ENCODE measurements around the gene B3GALT5.

B3GALT5 gene

DNA sequence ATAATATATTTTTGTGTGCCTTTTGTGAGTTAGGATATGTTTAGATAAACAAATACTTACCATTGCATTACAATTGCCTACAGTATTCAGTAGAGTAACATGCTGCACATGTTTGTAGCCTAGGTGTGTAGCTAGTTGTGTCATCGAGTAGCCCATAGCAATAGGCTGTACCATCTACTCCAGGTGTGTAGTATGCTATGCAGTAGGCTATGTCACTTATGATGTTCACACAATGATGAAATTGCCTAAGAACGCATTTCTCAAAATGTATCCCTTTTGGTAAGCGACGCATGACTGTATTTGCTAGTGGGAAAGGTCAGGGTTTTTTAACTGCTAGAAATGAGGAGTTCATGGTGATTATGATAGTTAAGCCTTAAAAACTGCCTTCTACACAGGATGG lies 30.0 kb upstream of the B3GALT5 start:
- TF ChIP-seq TAF1 (IDR thresholded peaks at IDR 0.05; ENCODE audit: borderline replicate concordance, insufficient read depth, low read length): no peak
- no peak for TF ChIP-seq POLR2AphosphoS5 (IDR thresholded peaks at IDR 0.05; ENCODE audit: low read depth, low read length)
- TF ChIP-seq FOXP2 (optimal IDR thresholded peaks at IDR 0.05; ENCODE audit: borderline replicate concordance, extremely low read depth, extremely low read length, insufficient read depth): no peak
- TF ChIP-seq SIN3A (IDR thresholded peaks at IDR 0.05; ENCODE audit: borderline replicate concordance, insufficient read depth, low read length): no peak
- TF ChIP-seq, protein P1, sequence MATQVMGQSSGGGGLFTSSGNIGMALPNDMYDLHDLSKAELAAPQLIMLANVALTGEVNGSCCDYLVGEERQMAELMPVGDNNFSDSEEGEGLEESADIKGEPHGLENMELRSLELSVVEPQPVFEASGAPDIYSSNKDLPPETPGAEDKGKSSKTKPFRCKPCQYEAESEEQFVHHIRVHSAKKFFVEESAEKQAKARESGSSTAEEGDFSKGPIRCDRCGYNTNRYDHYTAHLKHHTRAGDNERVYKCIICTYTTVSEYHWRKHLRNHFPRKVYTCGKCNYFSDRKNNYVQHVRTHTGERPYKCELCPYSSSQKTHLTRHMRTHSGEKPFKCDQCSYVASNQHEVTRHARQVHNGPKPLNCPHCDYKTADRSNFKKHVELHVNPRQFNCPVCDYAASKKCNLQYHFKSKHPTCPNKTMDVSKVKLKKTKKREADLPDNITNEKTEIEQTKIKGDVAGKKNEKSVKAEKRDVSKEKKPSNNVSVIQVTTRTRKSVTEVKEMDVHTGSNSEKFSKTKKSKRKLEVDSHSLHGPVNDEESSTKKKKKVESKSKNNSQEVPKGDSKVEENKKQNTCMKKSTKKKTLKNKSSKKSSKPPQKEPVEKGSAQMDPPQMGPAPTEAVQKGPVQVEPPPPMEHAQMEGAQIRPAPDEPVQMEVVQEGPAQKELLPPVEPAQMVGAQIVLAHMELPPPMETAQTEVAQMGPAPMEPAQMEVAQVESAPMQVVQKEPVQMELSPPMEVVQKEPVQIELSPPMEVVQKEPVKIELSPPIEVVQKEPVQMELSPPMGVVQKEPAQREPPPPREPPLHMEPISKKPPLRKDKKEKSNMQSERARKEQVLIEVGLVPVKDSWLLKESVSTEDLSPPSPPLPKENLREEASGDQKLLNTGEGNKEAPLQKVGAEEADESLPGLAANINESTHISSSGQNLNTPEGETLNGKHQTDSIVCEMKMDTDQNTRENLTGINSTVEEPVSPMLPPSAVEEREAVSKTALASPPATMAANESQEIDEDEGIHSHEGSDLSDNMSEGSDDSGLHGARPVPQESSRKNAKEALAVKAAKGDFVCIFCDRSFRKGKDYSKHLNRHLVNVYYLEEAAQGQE (IDR thresholded peaks at IDR 0.05; ENCODE audit: insufficient read depth in 1 of 2, low read depth in 2 of 2, low read length in 2 of 2): no peak

DNA sequence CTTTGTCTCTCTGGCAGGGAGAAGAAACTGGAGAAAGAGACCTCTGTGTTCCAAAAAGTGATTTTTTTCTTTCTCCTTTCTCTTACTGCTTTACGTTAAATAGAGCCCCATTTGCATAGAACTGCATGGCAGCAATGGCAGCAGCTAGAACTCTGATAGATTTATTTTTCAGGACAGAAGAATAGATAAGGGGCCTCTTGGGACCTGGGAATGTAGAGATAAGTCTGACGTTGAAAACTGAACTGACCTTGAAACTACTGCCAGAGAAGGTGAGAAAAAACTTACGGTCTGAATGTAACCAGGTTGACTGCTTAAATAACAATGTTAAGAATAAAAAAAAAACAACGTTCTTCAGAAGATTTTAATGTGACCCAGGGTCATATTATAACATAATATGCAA lies 25.4 kb upstream of the B3GALT5 start:
- TF ChIP-seq SIN3A (IDR thresholded peaks at IDR 0.05; ENCODE audit: borderline replicate concordance, insufficient read depth, low read length) (no peak), FOXP2 (optimal IDR thresholded peaks at IDR 0.05; ENCODE audit: borderline replicate concordance, extremely low read depth, extremely low read length, insufficient read depth) (no peak), TAF1 (IDR thresholded peaks at IDR 0.05; ENCODE audit: borderline replicate concordance, insufficient read depth, low read length) (no peak), POLR2AphosphoS5 (IDR thresholded peaks at IDR 0.05; ENCODE audit: low read depth, low read length) (no peak)
- TF ChIP-seq, protein P1 (IDR thresholded peaks at IDR 0.05; ENCODE audit: insufficient read depth in 1 of 2, low read depth in 2 of 2, low read length in 2 of 2): no peak

DNA sequence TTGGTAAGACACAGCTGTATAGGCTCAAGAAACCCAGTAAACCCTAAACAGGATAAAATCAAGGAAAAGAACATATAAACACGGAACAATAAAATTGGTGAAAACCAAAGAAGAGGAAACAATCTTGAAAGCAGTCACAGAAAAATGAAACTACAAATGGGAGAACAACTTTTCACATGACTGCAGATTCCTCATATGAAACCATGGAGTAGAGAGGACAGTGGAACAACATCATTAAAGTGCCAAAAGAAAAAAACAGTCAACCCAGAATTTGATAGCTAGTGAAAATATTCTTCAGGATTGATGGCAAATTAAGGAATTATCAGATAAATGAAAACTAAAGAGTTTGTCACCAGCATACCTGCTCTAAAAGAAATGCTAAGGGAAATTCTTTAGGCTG lies 23.9 kb upstream of the B3GALT5 start:
- TF ChIP-seq, protein P1 (IDR thresholded peaks at IDR 0.05; ENCODE audit: insufficient read depth in 1 of 2, low read depth in 2 of 2, low read length in 2 of 2): no peak
- TF ChIP-seq TAF1 (IDR thresholded peaks at IDR 0.05; ENCODE audit: borderline replicate concordance, insufficient read depth, low read length): no peak
- TF ChIP-seq SIN3A (IDR thresholded peaks at IDR 0.05; ENCODE audit: borderline replicate concordance, insufficient read depth, low read length): no peak
- no peak for TF ChIP-seq FOXP2 (optimal IDR thresholded peaks at IDR 0.05; ENCODE audit: borderline replicate concordance, extremely low read depth, extremely low read length, insufficient read depth)
- no peak for TF ChIP-seq POLR2AphosphoS5 (IDR thresholded peaks at IDR 0.05; ENCODE audit: low read depth, low read length)

DNA sequence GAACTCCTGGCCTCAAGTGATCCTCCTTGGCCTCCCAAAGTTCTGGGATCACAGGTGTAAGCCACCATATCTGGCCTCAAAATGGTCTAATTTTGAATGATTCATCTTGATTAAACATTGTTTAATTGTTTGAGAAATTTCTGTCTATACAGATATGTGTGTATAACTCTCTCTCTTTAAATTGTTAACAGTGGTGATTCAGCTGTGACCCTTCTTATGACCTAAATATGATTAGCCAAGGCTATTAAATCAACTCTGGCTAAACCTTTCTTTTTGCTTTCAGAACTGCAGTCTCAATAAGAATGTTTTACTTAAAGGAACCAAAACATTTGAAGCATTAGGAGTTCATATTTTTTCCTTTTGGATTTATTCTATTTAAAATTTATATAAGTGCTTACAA lies 19.2 kb upstream of the B3GALT5 start:
- TF ChIP-seq FOXP2 (optimal IDR thresholded peaks at IDR 0.05; ENCODE audit: borderline replicate concordance, extremely low read depth, extremely low read length, insufficient read depth) (no peak), SIN3A (IDR thresholded peaks at IDR 0.05; ENCODE audit: borderline replicate concordance, insufficient read depth, low read length) (no peak)

DNA sequence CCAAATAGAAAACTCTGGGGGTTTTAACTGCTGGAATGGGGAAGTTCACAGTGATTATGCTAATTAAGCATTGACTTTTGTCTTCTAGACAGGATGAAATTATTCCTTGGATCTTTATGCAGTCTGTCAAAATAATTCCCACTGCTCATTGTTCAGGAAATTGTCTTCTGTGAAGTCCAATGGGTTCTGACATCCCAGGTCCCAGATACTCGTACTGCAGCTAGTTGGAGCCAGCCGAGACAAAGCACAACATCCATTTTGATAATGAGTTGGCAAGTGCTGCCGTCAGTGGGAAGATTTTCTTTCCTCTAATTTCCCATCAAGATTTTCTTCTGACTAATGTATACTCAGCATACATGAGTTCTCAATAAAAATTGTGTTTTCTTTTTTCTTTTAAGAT lies 17.3 kb upstream of the B3GALT5 start:
- TF ChIP-seq SIN3A (IDR thresholded peaks at IDR 0.05; ENCODE audit: borderline replicate concordance, insufficient read depth, low read length): no peak
- TF ChIP-seq FOXP2 (optimal IDR thresholded peaks at IDR 0.05; ENCODE audit: borderline replicate concordance, extremely low read depth, extremely low read length, insufficient read depth): no peak
- TF ChIP-seq TAF1 (IDR thresholded peaks at IDR 0.05; ENCODE audit: borderline replicate concordance, insufficient read depth, low read length): no peak
- no peak for TF ChIP-seq POLR2AphosphoS5 (IDR thresholded peaks at IDR 0.05; ENCODE audit: low read depth, low read length)
- TF ChIP-seq, protein P1 (IDR thresholded peaks at IDR 0.05; ENCODE audit: insufficient read depth in 1 of 2, low read depth in 2 of 2, low read length in 2 of 2): no peak
